A204.1 (cell line): Measurements from ENCODE around the gene TECTB.

ENCODE experiments used
- FAIRE-seq: peaks from 2 replicates; lab custom pipeline; 2012; peaks lifted over from hg19 to GRCh38; lab: Jason Lieb, UNC

Gene TECTB

GRCh38 chr10:112311481-112311880 is 28.3 kb downstream of the TECTB start:
- FAIRE-seq = no peak

- FAIRE-seq = no peak
Observed at GRCh38 chr10:112313234-112313633, 30.0 kb downstream of the TECTB start.

- FAIRE-seq = no peak
Observed at GRCh38 chr10:112313911-112314310, 30.7 kb downstream of the TECTB start.

DNA sequence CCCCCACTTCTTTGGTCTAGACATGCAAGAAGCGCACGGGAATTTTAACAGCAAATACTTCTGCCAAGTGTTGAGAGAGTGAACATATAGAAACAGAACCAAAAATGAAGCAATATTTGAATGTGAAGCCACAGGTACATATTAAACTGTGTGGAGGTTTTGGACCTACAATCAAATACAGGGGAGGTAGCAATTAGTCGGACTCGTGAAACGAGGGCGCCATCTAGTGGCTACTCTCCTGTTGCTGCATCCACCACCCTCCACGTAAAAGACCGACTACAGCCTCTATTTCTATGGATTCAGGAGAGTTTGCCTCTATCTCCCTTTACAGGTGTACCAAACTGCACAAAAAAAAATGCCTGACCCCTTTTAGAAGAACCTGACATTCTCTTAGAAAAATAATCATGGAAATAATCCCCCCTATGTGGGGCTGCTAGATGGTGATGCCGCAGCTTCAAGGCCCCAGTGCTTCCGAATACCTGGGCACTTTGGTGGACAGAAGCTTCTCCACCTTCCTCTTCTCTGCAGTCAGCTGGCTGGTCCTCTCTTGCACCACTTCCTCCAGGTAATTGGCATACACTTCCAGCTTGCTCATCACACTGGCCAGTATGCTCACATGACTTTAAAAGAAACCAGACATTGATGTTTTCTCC is 31.7 kb downstream of the TECTB start:
- FAIRE-seq = peak; percentile 56

- no peak for FAIRE-seq
Observed at GRCh38 chr10:112327678-112328077, 44.5 kb downstream of the TECTB start.

GRCh38 chr10:112330162-112330561 is 47.0 kb downstream of the TECTB start:
- FAIRE-seq = no peak

- FAIRE-seq = no peak
Observed at GRCh38 chr10:112330607-112331160, 47.5 kb downstream of the TECTB start.

DNA sequence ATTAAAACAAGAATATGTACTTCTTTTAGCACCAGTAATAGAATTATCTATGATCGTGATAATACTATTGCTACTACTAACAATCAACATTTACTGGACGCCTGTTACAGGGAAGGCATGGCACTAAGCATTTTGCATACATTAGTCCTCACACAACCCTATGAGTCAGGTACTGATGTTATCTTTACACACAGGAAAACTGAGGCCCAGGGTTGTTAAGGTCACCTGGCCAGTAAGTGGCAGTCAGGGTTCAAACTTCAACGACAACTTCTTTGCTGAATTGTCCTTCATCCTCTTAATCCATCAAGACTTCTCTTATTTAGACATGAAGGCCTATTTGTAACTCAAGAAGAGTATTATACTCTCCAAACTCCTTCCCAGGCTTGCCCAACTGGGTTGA is 48.8 kb downstream of the TECTB start:
- no peak for FAIRE-seq

- no peak for FAIRE-seq
Observed at GRCh38 chr10:112332509-112333228, 49.5 kb downstream of the TECTB start.

GRCh38 chr10:112333452-112333851 is 50.3 kb downstream of the TECTB start:
- FAIRE-seq = no peak

GRCh38 chr10:112335111-112335867 is 52.1 kb downstream of the TECTB start:
- FAIRE-seq = no peak

DNA sequence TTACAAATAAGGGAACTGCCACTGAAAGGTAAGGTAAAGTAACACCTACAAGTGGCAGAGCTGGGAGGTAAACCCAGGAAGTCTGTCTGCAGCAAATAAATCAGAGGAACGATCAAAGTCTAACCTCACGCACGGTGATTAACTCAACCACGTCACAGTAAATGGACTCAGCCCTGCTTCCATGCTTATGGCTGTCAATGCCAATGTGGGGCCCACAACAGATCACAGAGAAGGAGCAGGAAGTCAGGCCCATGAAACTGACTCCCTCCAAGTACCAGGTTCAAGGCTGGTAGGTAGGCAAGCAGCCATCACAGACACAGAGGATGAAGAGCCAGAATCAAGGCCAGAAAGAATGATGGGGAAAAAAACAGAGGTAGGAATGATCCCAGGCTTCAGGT is 52.7 kb downstream of the TECTB start:
- FAIRE-seq = no peak

- FAIRE-seq = no peak
Observed at GRCh38 chr10:112336556-112337201, 53.5 kb downstream of the TECTB start.

GRCh38 chr10:112338957-112339356 is 55.8 kb downstream of the TECTB start:
- FAIRE-seq = no peak

DNA sequence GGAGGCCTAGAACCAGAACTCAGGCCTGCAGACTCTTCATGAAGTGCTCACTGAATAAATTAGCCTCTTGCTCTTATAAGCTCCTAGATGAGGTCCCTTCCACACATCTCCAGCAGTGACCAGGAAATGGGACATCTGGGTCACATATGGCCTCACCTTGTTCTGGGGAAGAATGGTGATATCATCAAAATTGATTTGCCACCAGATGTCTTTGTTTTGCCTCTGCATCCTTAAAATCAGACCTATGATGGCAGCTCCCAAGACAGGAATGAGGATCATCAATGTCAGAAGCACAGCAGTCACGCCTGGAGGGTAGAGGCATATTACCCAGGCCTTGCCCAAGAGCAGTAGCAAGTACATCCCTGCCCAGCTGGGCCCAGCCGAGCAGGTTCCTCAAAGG is 57.4 kb downstream of the TECTB start:
- no peak for FAIRE-seq

- FAIRE-seq = no peak
Observed at GRCh38 chr10:112343056-112343806, 60.0 kb downstream of the TECTB start.

GRCh38 chr10:112344261-112344660 is 61.1 kb downstream of the TECTB start:
- FAIRE-seq = no peak

GRCh38 chr10:112345202-112345601 is 62.0 kb downstream of the TECTB start:
- no peak for FAIRE-seq

GRCh38 chr10:112345743-112346142 is 62.5 kb downstream of the TECTB start:
- no peak for FAIRE-seq

GRCh38 chr10:112346774-112347173 is 63.6 kb downstream of the TECTB start:
- FAIRE-seq = no peak
